Mucosa of stomach (tissue), 1 donor: ENCODE results near the gene GARIN6.
"Not testable (repeated sequence)": the region's sequence is repeated elsewhere in the genome, so short reads cannot be mapped to it uniquely, and the experiment has no call there.

ENCODE experiments used
- H3K27me3 ChIP-seq: one replicate; pipeline ENCODE4 v1.7.0; 2013; ENCODE audit warnings: mild to moderate bottlenecking, low read length; ENCODE audit not compliant: control insufficient read depth, insufficient read depth
- H3K36me3 ChIP-seq: one replicate; pipeline ENCODE4 v1.7.0; 2013; ENCODE audit warnings: low read length; ENCODE audit not compliant: control insufficient read depth, insufficient read depth
- H3K4me1 ChIP-seq: one replicate; pipeline ENCODE4 v1.7.0; 2013; ENCODE audit warnings: mild to moderate bottlenecking, low read length; ENCODE audit not compliant: control insufficient read depth, insufficient read depth
- H3K4me3 ChIP-seq: one replicate; pipeline ENCODE4 v1.7.0; 2013; ENCODE audit warnings: low read length
- H3K9ac ChIP-seq: one replicate; pipeline ENCODE4 v1.7.0; 2013; ENCODE audit warnings: mild to moderate bottlenecking, low read length, moderate library complexity
- H3K9me3 ChIP-seq: one replicate; pipeline ENCODE4 v1.7.0; 2013; ENCODE audit warnings: mild to moderate bottlenecking, low read length, moderate library complexity; ENCODE audit not compliant: control insufficient read depth
- donor health status: Pancreatic carcinoma.

The GARIN6 gene

GRCh38 chr12:99647453-99647852 is at the start of gene GARIN6:
TSS of gene GARIN6 (plus strand) at chr12:99647753. CDS start at chr12:99648175, 422 bp downstream.
- H3K27me3 ChIP-seq: no peaks in the 10 kb centered on the region
- no peak within 1 kb of the TSS for H3K4me3 ChIP-seq
- H3K4me1 ChIP-seq: no peaks in the 10 kb centered on the region
- H3K9me3 ChIP-seq: no peaks in the 10 kb centered on the region
- no peak within 1 kb of the TSS for H3K9ac ChIP-seq
- H3K36me3 ChIP-seq: no peaks in the 10 kb centered on the region

- Histone ChIP-seq H3K4me1 (no peaks in the 10 kb centered on the region), H3K4me3 (no peak overlapping the region), H3K9ac (no peak overlapping the region), H3K36me3 (no peaks in the 10 kb centered on the region), H3K9me3 (no peaks in the 10 kb centered on the region), H3K27me3 (no peaks in the 10 kb centered on the region)
These were observed 48.8 kb upstream of the GARIN6 start for GRCh38 chr12:99598785-99599184.

- Histone ChIP-seq H3K36me3 (no peaks in the 10 kb centered on the region), H3K4me1 (no peaks in the 10 kb centered on the region), H3K4me3 (no peak overlapping the region), H3K27me3 (no peaks in the 10 kb centered on the region), H3K9me3 (no peaks in the 10 kb centered on the region), H3K9ac (no peak overlapping the region)
These were observed 47.2 kb upstream of the GARIN6 start for GRCh38 chr12:99600388-99600787.

GRCh38 chr12:99609455-99610181 is 37.9 kb upstream of the GARIN6 start:
- Histone ChIP-seq H3K36me3 (no peaks in the 10 kb centered on the region), H3K4me3 (no peak overlapping the region), H3K9ac (no peak overlapping the region), H3K27me3 (no peaks in the 10 kb centered on the region), H3K4me1 (no peaks in the 10 kb centered on the region), H3K9me3 (no peaks in the 10 kb centered on the region)

GRCh38 chr12:99611117-99611516 is 36.4 kb upstream of the GARIN6 start:
- Histone ChIP-seq H3K9ac (no peak overlapping the region), H3K36me3 (no peaks in the 10 kb centered on the region), H3K9me3 (no peaks in the 10 kb centered on the region), H3K4me1 (no peaks in the 10 kb centered on the region), H3K4me3 (no peak overlapping the region), H3K27me3 (no peaks in the 10 kb centered on the region)

GRCh38 chr12:99611599-99611998 is 36.0 kb upstream of the GARIN6 start:
- Histone ChIP-seq H3K27me3 (no peaks in the 10 kb centered on the region), H3K9ac (no peak overlapping the region), H3K4me1 (no peaks in the 10 kb centered on the region), H3K4me3 (no peak overlapping the region), H3K36me3 (no peaks in the 10 kb centered on the region), H3K9me3 (no peaks in the 10 kb centered on the region)

- Histone ChIP-seq H3K9ac (no peak overlapping the region), H3K9me3 (no peaks in the 10 kb centered on the region), H3K4me3 (no peak overlapping the region), H3K36me3 (no peaks in the 10 kb centered on the region), H3K27me3 (no peaks in the 10 kb centered on the region), H3K4me1 (no peaks in the 10 kb centered on the region)
These were observed 28.9 kb upstream of the GARIN6 start for GRCh38 chr12:99618657-99619056.

GRCh38 chr12:99619389-99620158 is 28.0 kb upstream of the GARIN6 start:
- H3K36me3 ChIP-seq: no peaks in the 10 kb centered on the region
- H3K4me3 ChIP-seq: no peak overlapping the region
- no peaks in the 10 kb centered on the region for H3K4me1 ChIP-seq
- H3K9me3 ChIP-seq: no peaks in the 10 kb centered on the region
- H3K27me3 ChIP-seq: no peaks in the 10 kb centered on the region
- H3K9ac ChIP-seq: no peak overlapping the region

GRCh38 chr12:99620159-99620479 is 27.4 kb upstream of the GARIN6 start:
- Histone ChIP-seq H3K4me3 (no peak overlapping the region), H3K36me3 (no peaks in the 10 kb centered on the region)

GRCh38 chr12:99624591-99624990 is 23.0 kb upstream of the GARIN6 start:
- H3K4me1 ChIP-seq, H3K36me3 ChIP-seq, H3K9me3 ChIP-seq, H3K4me3 ChIP-seq, H3K9ac ChIP-seq, H3K27me3 ChIP-seq: not testable (repeated sequence)

More at GRCh38 chr12:99620159-99620479, 27.4 kb upstream of the GARIN6 start:
- Histone ChIP-seq H3K9me3 (no peaks in the 10 kb centered on the region), H3K9ac (no peak overlapping the region), H3K27me3 (no peaks in the 10 kb centered on the region), H3K4me1 (no peaks in the 10 kb centered on the region)

- no peaks in the 10 kb centered on the region for H3K27me3 ChIP-seq
- H3K4me1 ChIP-seq: no peaks in the 10 kb centered on the region
- no peaks in the 10 kb centered on the region for H3K9me3 ChIP-seq
- no peak overlapping the region for H3K9ac ChIP-seq
- no peak overlapping the region for H3K4me3 ChIP-seq
- no peaks in the 10 kb centered on the region for H3K36me3 ChIP-seq
These were observed 20.1 kb upstream of the GARIN6 start for GRCh38 chr12:99627459-99627858.

GRCh38 chr12:99644629-99645028 is 2.9 kb upstream of the GARIN6 start:
- no peaks in the 10 kb centered on the region for H3K4me1 ChIP-seq
- no peaks in the 10 kb centered on the region for H3K9me3 ChIP-seq
- H3K4me3 ChIP-seq: no peak overlapping the region
- no peak overlapping the region for H3K9ac ChIP-seq
- H3K36me3 ChIP-seq: no peaks in the 10 kb centered on the region
- H3K27me3 ChIP-seq: no peaks in the 10 kb centered on the region
